Left forelimb (tissue), 1 donor: ENCODE results near the gene KCNK6.
"Not testable (repeated sequence)": the region's sequence is repeated elsewhere in the genome, so short reads cannot be mapped to it uniquely, and the experiment has no call there.

Experiments
- DNase-seq: peaks from one replicate; pipeline ENCODE4 v3.0.0-alpha.2; 2018; ENCODE audit warnings: low spot score

The KCNK6 gene

DNA sequence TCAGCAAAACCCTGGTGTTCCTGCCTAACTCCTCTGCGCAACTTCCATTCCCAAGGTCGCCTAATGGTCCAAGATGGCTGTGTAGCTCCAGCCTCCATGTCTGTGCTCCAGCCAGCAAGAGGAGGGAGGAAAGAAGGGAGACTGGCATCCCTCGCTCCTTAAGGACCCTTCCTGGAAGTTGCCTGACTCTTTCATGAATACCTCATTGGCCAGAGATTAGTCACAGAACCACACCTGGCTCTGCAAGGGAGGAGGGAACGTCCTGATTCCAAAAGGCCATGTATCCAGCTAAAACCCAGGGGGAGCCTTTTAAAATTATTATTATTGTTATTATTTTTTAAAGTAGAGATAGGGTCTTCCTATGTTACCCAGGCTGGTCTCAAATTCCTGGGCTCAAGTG is 4.8 kb downstream of the KCNK6 start:
- no peak for DNase-seq

DNA sequence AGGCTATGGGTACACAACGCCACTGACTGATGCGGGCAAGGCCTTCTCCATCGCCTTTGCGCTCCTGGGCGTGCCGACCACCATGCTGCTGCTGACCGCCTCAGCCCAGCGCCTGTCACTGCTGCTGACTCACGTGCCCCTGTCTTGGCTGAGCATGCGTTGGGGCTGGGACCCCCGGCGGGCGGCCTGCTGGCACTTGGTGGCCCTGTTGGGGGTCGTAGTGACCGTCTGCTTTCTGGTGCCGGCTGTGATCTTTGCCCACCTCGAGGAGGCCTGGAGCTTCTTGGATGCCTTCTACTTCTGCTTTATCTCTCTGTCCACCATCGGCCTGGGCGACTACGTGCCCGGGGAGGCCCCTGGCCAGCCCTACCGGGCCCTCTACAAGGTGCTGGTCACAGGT is 6.9 kb downstream of the KCNK6 start:
- DNase-seq = no peak

DNA sequence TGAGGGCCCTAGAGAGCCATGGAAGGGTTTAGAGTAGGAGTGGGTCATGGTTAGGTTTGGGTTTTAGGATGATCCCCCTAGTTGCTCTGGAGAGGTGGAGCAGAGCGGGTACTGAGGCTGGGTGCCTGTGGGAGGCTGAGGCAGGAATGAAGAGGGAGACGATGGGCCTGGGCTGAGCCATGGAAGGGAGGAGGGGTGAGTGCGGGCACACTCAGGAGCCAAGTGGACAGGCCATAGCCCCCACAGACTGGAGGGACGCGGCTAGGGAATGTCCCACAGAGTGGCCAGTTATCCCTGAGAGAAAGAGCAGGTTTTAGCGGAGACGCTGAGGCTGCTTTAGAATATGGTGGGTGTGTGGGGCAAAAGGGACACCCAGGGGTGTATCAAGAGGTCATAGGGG is 10.0 kb downstream of the KCNK6 start:
- DNase-seq = no peak

DNA sequence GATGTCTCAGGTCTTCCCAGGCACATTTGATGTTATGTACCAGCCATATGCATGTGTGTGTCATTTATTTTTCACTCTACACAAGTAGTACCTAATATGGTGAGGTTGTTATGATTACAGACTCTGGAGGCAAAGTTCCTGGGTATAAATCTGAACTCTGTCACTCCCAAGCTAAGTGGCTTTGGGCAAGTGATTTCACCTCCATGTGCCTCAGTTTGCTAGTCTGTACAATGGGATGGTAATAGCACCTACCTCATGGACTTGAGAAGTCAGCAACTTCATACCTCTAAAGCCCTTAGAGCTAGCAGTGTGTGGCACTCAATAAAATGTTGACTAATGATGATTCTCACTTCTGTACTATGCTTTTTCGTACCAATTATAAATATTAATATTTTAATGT is 12.1 kb downstream of the KCNK6 start:
- no peak for DNase-seq

DNA sequence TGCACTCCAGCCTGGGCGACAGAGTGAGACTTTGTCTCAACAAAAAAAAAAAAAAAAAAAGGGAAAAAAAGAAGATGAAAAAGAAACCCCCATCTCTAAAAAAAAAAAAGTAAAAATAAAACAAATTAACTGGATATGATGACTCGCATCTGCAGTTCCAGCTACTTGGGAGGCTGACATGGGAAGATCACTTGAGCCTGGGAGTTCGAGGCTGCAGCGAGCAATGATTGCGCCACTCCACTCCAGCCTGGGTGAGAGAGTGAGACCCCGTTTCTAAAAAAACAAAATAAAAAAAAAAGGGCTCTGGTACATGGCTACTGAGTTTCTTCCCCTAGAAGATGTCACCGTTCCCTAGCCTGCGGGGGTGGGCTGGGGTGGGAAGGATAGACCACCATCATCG is 13.6 kb downstream of the KCNK6 start:
- DNase-seq = no peak

DNA sequence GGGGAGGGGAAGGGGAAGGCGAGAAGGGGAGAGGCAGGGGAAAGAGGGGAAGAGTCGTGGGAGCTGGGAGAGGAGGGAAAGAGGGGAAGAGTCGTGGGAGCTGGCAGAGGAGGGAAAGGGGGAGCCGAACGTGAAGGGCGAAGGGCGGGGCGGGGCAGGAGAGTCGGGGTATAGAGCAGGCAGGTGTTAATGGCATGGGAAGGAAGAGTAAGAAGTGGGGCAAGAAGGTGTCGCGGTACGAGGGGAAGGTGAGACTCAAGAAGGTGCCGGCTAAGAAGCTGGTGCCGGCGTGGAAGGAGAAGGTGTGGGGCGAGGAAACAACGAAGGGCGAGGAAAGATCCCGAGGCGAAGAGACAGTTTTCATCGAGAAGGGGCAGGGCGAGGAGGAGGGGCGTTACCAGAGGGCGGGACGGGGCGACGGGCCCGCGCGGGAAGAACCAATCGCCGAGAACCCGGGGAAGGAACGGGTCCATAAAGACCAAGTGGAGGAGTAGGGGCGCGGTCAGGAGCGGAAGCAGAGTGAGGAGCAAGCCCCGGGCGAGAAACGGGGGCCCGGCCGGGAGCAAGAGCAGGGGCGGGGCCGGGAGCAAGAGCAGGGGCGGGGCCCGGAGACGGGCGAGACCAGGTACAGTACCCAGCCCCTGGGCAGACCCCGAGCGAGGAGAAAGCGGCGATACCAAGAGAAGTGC is 16.4 kb downstream of the KCNK6 start:
- peak; percentile 94 for DNase-seq

DNA sequence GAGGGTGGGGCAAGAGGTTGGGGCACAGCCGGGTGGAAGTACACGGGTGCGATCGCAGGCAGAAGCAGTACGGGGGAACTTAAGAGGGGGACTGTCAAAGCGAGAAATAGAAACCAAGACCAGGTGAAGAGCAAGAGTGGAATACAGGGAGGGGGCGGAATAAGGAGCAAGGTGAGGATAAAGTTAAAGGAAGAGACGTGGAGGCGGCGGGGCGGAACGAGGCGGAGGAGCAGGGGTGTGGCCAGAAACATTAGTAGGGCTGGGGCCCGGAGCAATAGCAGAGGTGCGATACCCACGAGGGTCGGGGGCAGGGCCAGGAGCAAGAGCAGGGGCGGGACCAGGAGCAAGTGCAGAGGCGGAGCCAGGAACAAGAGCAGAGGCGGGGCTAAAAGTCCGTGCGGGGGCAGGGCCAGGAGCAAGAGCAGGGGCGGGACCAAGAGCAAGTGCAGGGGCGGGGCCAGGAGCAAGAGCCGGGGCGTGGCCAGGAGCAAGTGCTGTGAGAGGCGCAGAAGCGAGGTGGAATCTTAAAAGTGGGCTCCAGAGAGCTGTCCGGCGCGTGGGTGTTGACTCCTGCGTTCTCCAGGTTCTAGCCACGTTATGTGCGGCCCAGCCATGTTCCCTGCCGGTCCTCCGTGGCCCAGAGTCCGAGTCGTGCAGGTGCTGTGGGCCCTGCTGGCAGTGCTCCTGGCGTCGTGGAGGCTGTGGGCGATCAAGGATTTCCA is 17.2 kb downstream of the KCNK6 start:
- DNase-seq = peak; percentile 90

DNA sequence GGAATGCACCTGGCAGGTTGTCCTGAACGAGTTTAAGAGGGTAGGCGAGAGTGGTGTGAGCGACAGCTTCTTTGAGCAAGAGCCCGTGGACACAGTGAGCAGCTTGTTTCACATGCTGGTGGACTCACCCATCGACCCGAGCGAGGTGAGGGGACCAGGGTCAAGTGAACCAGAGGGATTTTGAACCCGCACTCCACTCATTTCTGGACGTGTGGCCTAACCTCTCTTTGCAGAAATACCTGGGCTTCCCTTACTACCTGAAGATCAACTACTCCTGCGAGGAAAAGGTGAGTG is 17.7 kb downstream of the KCNK6 start:
- DNase-seq = no peak

DNA sequence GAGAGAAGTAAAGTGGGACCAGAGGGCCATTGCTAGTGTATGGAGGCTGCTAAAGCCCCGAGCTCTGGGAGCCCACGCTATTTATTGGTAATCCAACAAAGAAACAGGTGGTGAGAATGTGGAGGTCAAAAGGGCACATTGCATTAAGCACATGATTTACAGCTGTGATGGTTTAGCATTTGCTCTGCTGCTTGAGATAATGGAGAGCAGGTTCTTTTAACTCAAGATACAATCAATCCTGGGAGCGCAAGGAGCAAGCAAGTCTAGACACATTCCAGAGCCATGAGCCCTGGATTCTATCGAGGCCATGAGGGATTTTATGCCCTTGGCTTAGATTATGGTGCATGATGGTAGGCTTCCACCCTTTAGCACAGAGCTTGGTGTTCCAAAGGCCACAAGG is 19.4 kb downstream of the KCNK6 start:
- not testable (repeated sequence) for DNase-seq

DNA sequence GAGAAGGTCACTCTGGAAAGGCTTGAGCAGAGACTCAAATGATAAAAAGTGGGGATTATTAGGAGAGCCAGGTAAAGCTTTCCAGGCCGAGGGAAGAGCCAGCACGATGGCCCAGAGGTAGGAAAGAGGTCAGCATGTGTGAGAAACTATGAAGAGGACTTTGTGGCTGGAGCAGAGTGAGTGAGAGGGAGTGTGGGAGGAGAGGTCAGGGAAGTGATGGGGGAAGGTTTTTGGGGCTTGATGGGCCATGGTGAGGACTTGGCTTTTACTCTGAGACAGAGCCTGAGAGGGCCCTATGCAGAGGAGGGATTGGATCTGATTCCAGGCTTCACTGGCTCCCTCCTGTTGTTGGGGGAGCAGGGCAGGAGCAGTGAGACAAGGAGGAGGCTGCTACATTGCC is 21.3 kb downstream of the KCNK6 start:
- no peak for DNase-seq

DNA sequence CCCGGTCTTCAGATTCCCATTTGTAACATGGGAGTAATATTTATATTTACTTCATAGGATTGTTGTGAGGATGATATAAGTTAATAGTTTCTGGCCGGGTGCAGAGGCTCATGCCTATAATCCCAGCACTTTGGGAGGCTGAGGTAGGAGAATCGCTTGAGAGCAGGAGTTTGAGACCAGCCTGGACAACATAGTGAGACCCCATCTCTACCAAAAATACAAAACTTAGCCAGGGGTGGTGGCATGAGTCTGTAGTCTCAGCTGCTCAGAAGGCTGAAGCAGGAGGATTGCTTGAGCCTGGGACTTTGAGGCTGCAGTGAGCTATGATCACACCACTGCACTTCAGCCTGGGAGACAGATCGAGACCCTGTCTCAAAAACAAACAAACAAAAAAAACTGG is 27.2 kb downstream of the KCNK6 start:
- DNase-seq = no peak

DNA sequence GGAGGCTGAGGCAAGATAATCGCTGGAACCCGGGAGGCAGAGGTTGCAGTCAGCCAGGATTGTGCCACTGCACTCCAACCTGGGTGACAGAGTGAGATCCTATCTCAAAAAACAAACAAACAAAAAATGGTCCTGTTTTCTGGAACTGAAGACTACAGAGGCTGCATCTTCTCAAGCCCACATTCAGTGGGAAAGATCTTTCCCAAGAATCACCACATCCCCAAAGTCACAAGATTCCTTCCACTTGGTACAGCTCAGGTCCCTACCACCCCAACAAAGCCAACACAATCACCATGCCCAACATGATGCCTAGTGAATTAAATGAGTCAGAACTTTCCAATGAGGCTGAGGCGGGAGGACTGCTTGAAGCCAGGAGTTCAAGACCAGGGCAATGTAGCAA is 31.2 kb downstream of the KCNK6 start:
- DNase-seq = no peak

DNA sequence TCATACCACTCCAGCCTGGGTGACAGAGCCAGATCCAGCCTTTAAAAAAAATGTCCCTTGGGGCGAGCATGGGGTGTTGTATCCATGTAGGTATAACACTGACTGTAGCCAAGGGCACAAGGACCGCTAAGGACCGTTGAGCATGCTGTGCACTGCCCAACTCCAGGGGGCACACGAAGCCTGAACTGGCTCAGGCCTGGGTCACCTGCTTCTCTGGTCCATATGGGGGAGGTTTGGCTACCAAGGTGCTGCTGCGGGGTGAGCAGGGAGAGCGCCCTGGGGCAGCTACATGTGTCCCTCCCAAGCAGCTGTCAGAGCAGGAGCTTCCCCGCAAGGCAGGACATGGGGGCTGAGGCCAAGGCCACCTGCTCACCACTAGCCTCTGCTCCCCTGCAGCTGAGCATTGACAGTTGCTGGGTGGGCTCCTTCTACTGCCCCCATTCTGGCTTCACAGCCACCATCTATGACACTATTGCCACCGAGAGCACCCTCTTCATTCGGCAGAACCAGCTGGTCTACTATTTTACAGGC is 32.3 kb downstream of the KCNK6 start:
- DNase-seq = no peak

DNA sequence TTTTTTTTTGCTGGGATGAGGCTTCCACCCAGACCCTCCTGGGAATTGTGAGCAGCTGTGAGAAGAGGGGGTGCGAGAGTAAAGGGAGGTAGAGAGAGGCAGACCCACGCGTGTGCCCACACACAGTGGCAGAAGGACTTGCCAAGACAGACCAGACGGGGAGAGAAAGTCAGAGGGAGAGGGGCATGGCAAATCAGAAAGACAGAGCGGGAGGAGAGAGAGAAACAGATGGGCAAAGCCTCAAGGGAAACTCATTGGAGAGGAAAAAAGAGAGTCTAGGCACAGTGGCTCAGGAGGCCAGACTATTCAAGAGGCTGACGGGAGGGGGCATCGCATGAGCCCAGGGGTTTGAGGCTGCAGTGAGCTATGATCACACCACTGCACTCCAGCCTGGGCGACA is 33.0 kb downstream of the KCNK6 start:
- DNase-seq = no peak

DNA sequence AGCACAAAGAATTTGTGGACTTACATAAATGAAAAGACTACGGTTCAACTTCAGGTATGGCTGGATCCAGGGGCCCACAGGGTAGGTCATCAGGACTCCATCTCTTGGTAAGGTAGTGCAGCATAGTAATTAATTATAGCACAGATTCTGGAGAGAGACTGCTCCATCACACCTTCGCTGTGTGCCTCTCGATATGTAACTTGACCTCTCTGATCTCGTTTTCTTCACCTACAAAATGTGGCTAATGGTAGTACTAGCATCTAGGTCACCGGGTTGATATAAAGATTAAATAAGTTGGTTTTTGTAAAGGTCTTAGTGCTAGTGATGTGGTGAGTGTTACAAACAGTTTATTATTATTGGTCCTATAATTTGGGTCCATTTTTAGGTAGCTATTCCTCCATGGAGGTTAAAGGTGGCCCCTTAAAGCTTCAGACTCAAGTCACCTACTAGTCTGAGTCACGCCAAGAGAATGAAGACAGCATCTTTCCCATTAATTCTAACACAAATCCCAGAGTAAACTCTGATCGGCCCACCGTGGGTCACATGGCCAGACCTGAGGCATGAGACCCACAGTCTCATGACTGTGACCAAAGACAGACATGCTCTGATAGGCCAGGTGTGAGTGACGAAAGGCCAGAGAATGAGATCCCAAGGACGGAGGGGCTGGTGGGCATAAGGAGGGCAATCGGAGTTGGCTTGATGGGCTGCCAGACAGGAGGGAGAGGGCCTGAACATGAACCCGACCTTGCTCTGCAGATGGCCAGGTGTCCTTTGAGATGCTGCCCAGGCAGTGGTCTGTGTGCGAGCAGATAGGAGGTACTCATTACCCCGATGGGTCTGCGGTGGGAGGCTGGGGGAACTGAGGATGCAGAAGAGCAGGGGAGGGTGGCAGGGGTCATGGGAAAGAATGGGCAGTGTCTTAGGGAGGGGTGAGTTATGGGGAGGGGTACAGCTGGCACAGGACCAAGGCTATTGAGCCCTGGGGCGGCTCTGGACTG is 36.4 kb downstream of the KCNK6 start:
- no peak for DNase-seq

DNA sequence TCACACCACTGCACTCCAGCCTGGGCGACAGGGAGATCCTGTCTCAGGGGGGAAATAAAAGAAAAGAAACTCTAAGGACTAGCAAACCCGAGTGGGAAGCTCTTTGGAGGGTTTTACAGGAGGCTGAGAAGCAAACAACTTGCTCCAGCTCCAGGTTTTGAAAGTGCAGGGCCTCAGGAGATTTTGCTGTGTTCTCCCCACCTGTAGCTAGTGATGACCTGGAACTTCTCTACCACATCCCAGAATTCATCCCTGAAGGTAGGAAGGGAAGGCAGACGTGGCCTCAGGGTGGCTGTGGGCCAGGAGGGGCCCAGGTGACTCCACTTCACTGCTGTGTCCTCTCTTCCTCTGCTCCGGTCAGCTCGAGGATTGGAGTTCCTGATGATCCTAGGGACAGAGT is 38.4 kb downstream of the KCNK6 start:
- no peak for DNase-seq

DNA sequence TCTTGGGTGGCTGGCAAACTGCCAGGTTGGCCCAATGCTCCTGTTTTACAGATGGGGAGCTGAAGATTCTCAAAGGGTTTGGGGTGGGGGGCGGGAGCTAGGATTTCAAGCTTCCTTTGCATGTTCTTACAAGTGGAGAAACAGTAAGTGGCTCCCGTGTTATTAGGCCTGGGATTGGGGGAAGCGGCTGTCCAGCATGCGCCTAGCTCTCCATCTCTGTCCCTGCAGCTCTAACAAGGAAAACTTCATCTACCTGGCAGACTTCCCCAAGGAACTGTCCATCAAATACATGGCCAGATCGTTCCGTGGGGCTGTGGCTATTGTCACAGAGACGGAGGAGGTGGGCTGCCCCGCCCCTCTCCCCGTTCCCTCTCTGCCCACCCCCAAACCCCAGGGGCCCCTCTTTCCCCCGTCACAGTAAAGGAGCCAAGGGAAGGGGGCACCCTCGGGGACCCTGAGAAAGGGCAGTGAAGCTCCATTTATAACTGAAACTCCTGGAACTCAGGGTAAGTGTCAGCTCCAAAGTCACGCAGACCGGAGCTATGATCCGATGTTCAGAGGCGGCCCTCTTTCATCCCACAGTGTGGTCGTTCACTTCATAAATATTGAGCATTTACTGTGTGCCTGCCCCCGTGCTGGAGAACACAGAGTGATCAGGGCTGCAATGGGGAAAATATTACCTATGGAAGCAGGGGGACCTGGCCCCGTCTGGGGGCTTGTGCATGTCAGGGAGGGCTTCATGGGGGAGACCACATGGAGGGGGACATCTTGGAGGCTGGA is 39.8 kb downstream of the KCNK6 start:
- DNase-seq = no peak

DNA sequence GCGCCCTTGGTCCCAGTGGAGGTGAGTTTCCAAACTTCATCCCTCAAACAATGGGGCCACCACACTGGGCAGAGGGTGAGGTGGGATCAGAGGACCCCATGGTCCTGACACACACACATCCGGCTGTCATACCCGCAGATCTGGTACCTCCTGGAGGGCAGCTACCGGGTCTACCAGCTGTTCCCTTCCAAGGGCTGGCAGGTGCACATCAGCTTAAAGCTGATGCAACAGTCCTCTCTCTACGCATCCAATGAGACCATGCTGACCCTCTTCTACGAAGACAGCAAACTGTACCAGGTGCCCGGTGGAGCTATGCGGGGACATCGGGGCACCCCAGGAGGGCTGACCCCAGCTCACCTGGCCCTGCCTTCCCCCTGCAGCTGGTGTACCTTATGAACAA is 40.7 kb downstream of the KCNK6 start:
- no peak for DNase-seq

DNA sequence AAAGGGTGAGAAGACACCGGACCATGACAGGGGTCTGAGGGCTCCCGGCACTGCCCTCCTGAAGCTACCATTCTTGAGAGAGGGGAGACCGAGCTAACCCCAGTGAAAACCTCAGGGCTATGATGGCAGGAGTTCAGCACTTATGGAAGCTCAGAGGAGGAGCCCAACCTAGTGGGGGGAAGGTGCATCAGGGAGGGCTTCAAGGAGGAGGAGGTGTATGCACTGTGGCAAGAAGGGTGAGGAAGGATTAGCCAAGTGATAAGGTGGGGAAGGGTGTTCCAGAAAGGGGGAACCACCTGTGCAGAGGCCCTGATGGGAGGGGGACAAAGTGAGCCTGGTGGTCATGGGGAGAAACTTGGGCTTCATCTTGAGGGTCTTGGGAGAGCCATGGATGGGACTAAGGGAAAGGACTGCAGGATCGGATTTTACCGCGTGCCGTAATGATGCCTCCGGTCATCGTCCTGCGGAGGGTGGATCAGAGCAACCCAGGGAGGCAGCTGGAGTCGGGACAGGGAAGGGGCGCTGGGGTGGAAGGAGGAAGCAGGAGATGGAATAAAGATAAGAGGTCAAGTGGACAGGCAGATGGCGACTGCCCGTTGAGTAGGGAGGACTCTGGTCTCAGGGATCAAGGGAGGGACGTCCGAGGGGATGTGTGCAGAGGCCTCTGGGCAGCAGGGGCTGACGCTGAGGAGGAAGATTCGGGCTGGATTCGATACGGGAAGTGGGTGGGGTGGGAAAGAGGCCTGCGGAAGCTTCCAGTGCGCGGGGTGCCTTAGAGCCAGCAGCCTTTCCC is 41.4 kb downstream of the KCNK6 start:
- no peak for DNase-seq

DNA sequence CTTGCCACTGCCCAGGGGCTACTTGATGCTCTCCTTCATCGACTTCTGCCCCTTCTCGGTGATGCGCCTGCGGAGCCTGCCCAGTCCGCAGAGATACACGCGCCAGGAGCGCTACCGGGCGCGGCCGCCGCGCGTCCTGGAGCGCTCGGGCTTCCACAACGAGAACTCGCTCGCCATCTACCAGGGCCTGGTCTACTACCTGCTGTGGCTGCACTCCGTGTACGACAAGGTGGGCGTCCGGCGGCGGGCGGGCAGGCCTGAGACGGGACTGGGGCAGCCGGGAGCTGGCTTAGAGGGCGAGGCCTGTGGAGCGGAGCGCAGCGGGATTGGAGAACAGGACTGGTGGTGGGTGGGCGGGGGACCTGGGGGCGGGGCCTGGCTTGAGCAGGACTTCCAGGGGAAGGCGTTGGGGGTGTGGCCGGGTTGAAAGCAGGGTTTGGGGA is 42.0 kb downstream of the KCNK6 start:
- peak; percentile 81 for DNase-seq
